Osteoblast (primary cell): ENCODE measurements around the gene AKT2. TPM values are rescaled to one million over a fixed set of nuclear protein-coding genes. Genes with fewer than 3 reads are reported as not detected.

Source experiments
- DNase-seq: peaks from one replicate; pipeline ENCODE4 v3.0.0; 2011; ENCODE audit warnings: low spot score, mixed read lengths; ENCODE audit not compliant: insufficient read length; ENCODE audit errors: missing footprints
- H2AFZ ChIP-seq: 2 replicates; pipeline ENCODE4 v1.6.0; 2011; ENCODE audit warnings: mild to moderate bottlenecking, low read length
- H3K27ac ChIP-seq: 2 replicates; pipeline ENCODE4 v1.5.1; 2011; ENCODE audit warnings: mild to moderate bottlenecking, low read depth, low read length, moderate library complexity
- H3K27me3 ChIP-seq: 2 replicates; pipeline ENCODE4 v1.6.0; 2012; ENCODE audit warnings: mild to moderate bottlenecking, control low read depth, inconsistent platforms, low read length, moderate library complexity; ENCODE audit not compliant: insufficient read depth
- H3K36me3 ChIP-seq: 2 replicates; pipeline ENCODE4 v1.5.1; 2011; ENCODE audit warnings: mild to moderate bottlenecking, low read length, control low read depth, moderate library complexity; ENCODE audit not compliant: insufficient read depth
- H3K4me1 ChIP-seq: 2 replicates; pipeline ENCODE4 v1.5.1; 2011; ENCODE audit warnings: mild to moderate bottlenecking, low read length, control low read depth, moderate library complexity; ENCODE audit not compliant: insufficient read depth
- H3K4me2 ChIP-seq: 2 replicates; pipeline ENCODE4 v1.6.0; 2011; ENCODE audit warnings: mild to moderate bottlenecking, low read length; ENCODE audit not compliant: insufficient read depth
- H3K4me3 ChIP-seq: fragments of 200-600 bp; sonication (generic); 3 replicates; pipeline ENCODE4 v1.5.1; 2012; ENCODE audit warnings: mild to moderate bottlenecking, low read length, inconsistent platforms; ENCODE audit not compliant: insufficient read depth
- H3K79me2 ChIP-seq: 2 replicates; pipeline ENCODE4 v1.6.0; 2012; ENCODE audit warnings: mild to moderate bottlenecking, low read length, control low read depth, inconsistent platforms; ENCODE audit not compliant: insufficient read depth
- H3K9me3 ChIP-seq: 2 replicates; pipeline ENCODE4 v1.5.1; 2011; ENCODE audit warnings: low read depth, low read length, control low read depth
- H4K20me1 ChIP-seq: 2 replicates; pipeline ENCODE4 v1.6.0; 2012; ENCODE audit warnings: mild to moderate bottlenecking, low read length, control low read depth; ENCODE audit not compliant: insufficient read depth
- CTCF ChIP-seq: IDR thresholded peaks from 2 replicates; pipeline ENCODE4 v1.5.1; 2011; ENCODE audit warnings: mild to moderate bottlenecking, low read depth, low read length, moderate library complexity; ENCODE audit errors: extremely low read depth
- total RNA-seq: library from RNA; depleted of rRNA; stranded (reverse); fragments of >200 nt; gene quantifications from 2 replicates; pipeline ENCODE4 v1.2.3, GENCODE V29; 2012

The AKT2 gene
- total RNA-seq, 1 donor: 115 TPM

GRCh38 chr19:40228863-40229262 is 56.3 kb downstream of the AKT2 start:
- H3K27me3 ChIP-seq: peaks cover 3% of the 10 kb centered on the region
- H3K79me2 ChIP-seq: no peaks in the 10 kb centered on the region
- no peaks in the 10 kb centered on the region for H3K36me3 ChIP-seq
- DNase-seq: no peak
- H3K4me2 ChIP-seq: peak overlapping the region; percentile 26
- no peak overlapping the region for H2AFZ ChIP-seq
- no peak for TF ChIP-seq CTCF
- H3K27ac ChIP-seq: no peak overlapping the region
- no peak overlapping the region for H3K4me3 ChIP-seq
- peaks cover 20% of the 10 kb centered on the region for H3K4me1 ChIP-seq
- H4K20me1 ChIP-seq: peaks cover 2% of the 10 kb centered on the region
- no peaks in the 10 kb centered on the region for H3K9me3 ChIP-seq

- H3K9me3 ChIP-seq: no peaks in the 10 kb centered on the region
- no peak overlapping the region for H3K4me3 ChIP-seq
- H3K27me3 ChIP-seq: peaks cover 3% of the 10 kb centered on the region
- no peaks in the 10 kb centered on the region for H3K79me2 ChIP-seq
- TF ChIP-seq CTCF: no peak
- no peak overlapping the region for H2AFZ ChIP-seq
- no peak for DNase-seq
- H3K36me3 ChIP-seq: no peaks in the 10 kb centered on the region
- no peak overlapping the region for H3K4me2 ChIP-seq
- H3K27ac ChIP-seq: no peak overlapping the region
- peaks cover 20% of the 10 kb centered on the region for H3K4me1 ChIP-seq
- peaks cover 2% of the 10 kb centered on the region for H4K20me1 ChIP-seq
Measured at GRCh38 chr19:40228346-40228745, 56.8 kb downstream of the AKT2 start.

GRCh38 chr19:40225440-40226305 is 59.5 kb downstream of the AKT2 start:
- TF ChIP-seq CTCF: peak; percentile 25
- no peak overlapping the region for H3K27ac ChIP-seq
- peak; percentile 95 for DNase-seq

GRCh38 chr19:40224342-40225150 is 60.6 kb downstream of the AKT2 start:
- H3K9me3 ChIP-seq: no peaks in the 10 kb centered on the region
- H2AFZ ChIP-seq: no peak overlapping the region
- H3K27me3 ChIP-seq: peaks cover 3% of the 10 kb centered on the region
- no peak overlapping the region for H3K27ac ChIP-seq
- H3K4me2 ChIP-seq: no peak overlapping the region
- no peak overlapping the region for H3K4me3 ChIP-seq
- no peaks in the 10 kb centered on the region for H3K79me2 ChIP-seq
- no peaks in the 10 kb centered on the region for H3K36me3 ChIP-seq
- H4K20me1 ChIP-seq: no peaks in the 10 kb centered on the region
- no peak for TF ChIP-seq CTCF
- DNase-seq: no peak
- H3K4me1 ChIP-seq: peaks cover 15% of the 10 kb centered on the region

More at GRCh38 chr19:40225440-40226305, 59.5 kb downstream of the AKT2 start:
- H3K4me2 ChIP-seq: peak overlapping the region; percentile 89
- peak overlapping the region; percentile 66 for H3K4me3 ChIP-seq
- peaks cover 3% of the 10 kb centered on the region for H3K27me3 ChIP-seq
- H2AFZ ChIP-seq: peak overlapping the region; percentile 76
- no peaks in the 10 kb centered on the region for H3K36me3 ChIP-seq
- H3K79me2 ChIP-seq: no peaks in the 10 kb centered on the region
- peaks cover 2% of the 10 kb centered on the region for H4K20me1 ChIP-seq
- no peaks in the 10 kb centered on the region for H3K9me3 ChIP-seq
- H3K4me1 ChIP-seq: peaks cover 20% of the 10 kb centered on the region
